ENCODE data around the gene DCTN1.

The DCTN1 gene

GRCh38 chr2:74374509-74375205, 5.5 kb downstream of the DCTN1 start:
- H3K4me1 ChIP-seq (ENCODE audit: low read depth, poor library complexity, severe bottlenecking) = no peaks in the 10 kb centered on the region
- no peak overlapping the region for H3K9ac ChIP-seq
- H3K36me3 ChIP-seq (ENCODE audit: insufficient read depth) = peaks cover 5% of the 10 kb centered on the region; the same call in 1 of the 2 replicates
- H3K27ac ChIP-seq = no peak overlapping the region
- H2AFZ ChIP-seq (ENCODE audit: low read depth) = no peak overlapping the region
- H3K27me3 ChIP-seq (ENCODE audit: insufficient read depth, low read depth) = no peaks in the 10 kb centered on the region
- no peak overlapping the region for H3K4me3 ChIP-seq (IDR thresholded peaks at IDR 0.05; ENCODE audit: insufficient read depth, low read depth, low read length)
- H3K4me2 ChIP-seq = no peak overlapping the region
- TF ChIP-seq CTCF (conservative IDR thresholded peaks at IDR 0.05; ENCODE audit: low read depth, low read length) = no peak
- no peaks in the 10 kb centered on the region for H3K79me2 ChIP-seq (ENCODE audit: insufficient read depth, low read depth)
- no peaks in the 10 kb centered on the region for H4K20me1 ChIP-seq (ENCODE audit: insufficient read depth)

GRCh38 chr2:74373985-74374384, 6.1 kb downstream of the DCTN1 start:
- no peaks in the 10 kb centered on the region for H3K4me1 ChIP-seq (ENCODE audit: low read depth, poor library complexity, severe bottlenecking)
- H3K9ac ChIP-seq = no peak overlapping the region
- no peak overlapping the region for H3K27ac ChIP-seq
- H3K79me2 ChIP-seq (ENCODE audit: insufficient read depth, low read depth) = no peaks in the 10 kb centered on the region
- no peak overlapping the region for H2AFZ ChIP-seq (ENCODE audit: low read depth)
- no peaks in the 10 kb centered on the region for H3K27me3 ChIP-seq (ENCODE audit: insufficient read depth, low read depth)
- H3K4me2 ChIP-seq = no peak overlapping the region
- no peaks in the 10 kb centered on the region for H4K20me1 ChIP-seq (ENCODE audit: insufficient read depth)
- H3K36me3 ChIP-seq (ENCODE audit: insufficient read depth) = peaks cover 10% of the 10 kb centered on the region; the same call in 1 of the 2 replicates
- no peak overlapping the region for H3K4me3 ChIP-seq (IDR thresholded peaks at IDR 0.05; ENCODE audit: insufficient read depth, low read depth, low read length)
- TF ChIP-seq CTCF (conservative IDR thresholded peaks at IDR 0.05; ENCODE audit: low read depth, low read length) = no peak

GRCh38 chr2:74373221-74373676, 6.9 kb downstream of the DCTN1 start:
- Histone ChIP-seq H3K9ac (no peak overlapping the region), H3K4me1 (ENCODE audit: low read depth, poor library complexity, severe bottlenecking) (no peaks in the 10 kb centered on the region), H3K27me3 (ENCODE audit: insufficient read depth, low read depth) (no peaks in the 10 kb centered on the region), H3K4me2 (no peak overlapping the region), H3K4me3 (IDR thresholded peaks at IDR 0.05; ENCODE audit: insufficient read depth, low read depth, low read length) (no peak overlapping the region), H4K20me1 (ENCODE audit: insufficient read depth) (no peaks in the 10 kb centered on the region), H3K36me3 (ENCODE audit: insufficient read depth) (peaks cover 10% of the 10 kb centered on the region; the same call in 1 of the 2 replicates), H3K27ac (no peak overlapping the region), H2AFZ (ENCODE audit: low read depth) (no peak overlapping the region), H3K79me2 (ENCODE audit: insufficient read depth, low read depth) (no peaks in the 10 kb centered on the region)
- TF ChIP-seq CTCF (conservative IDR thresholded peaks at IDR 0.05; ENCODE audit: low read depth, low read length) = no peak

- no peak for TF ChIP-seq CTCF (conservative IDR thresholded peaks at IDR 0.05; ENCODE audit: low read depth, low read length)
- no peak overlapping the region for H2AFZ ChIP-seq (ENCODE audit: low read depth)
- no peaks in the 10 kb centered on the region for H3K4me1 ChIP-seq (ENCODE audit: low read depth, poor library complexity, severe bottlenecking)
- no peaks in the 10 kb centered on the region for H4K20me1 ChIP-seq (ENCODE audit: insufficient read depth)
- H3K4me2 ChIP-seq = no peak overlapping the region
- no peaks in the 10 kb centered on the region for H3K79me2 ChIP-seq (ENCODE audit: insufficient read depth, low read depth)
- no peak overlapping the region for H3K4me3 ChIP-seq (IDR thresholded peaks at IDR 0.05; ENCODE audit: insufficient read depth, low read depth, low read length)
- no peaks in the 10 kb centered on the region for H3K27me3 ChIP-seq (ENCODE audit: insufficient read depth, low read depth)
- H3K9ac ChIP-seq = no peak overlapping the region
- H3K36me3 ChIP-seq (ENCODE audit: insufficient read depth) = peaks cover 6% of the 10 kb centered on the region; the same call in 1 of the 2 replicates
- no peak overlapping the region for H3K27ac ChIP-seq
These were observed 7.4 kb downstream of the DCTN1 start for GRCh38 chr2:74372674-74373073.
